ENCODE data around the gene HNRNPL.

DNA sequence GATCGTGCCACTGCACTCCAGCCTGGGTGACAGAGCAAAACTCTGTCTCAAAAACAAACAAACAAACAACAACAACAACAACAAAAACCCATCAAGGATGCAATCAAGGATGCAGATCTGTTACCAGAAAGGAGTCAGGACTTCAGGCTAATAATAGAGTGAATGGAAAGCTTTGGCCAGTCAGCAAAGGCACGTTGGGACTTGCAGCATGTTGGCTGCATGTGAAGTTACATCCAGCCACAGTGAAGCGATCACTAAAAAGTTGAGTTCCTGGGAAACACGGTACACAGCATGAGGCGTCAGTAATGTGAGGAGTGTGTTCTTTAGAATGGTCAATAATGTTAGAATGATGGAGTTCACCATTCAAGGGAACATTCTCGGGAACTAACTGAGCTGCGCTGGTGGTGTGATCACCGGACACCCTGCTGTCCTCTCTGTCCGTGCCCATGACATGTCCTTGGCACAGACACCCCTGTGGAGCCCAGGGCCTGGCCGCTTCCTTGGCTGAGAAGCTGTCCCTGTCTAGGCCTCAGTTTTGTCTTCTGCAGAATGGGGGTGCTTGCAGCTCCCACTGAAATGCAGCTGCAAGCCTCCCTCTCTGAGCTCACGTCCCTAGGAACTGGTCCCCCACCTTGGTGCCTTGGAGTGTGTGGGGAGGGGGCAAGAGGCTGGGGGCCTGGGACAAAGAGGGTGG is 63.1 kb downstream of the HNRNPL start:
- TF ChIP-seq GATA3 (IDR thresholded peaks at IDR 0.05; ENCODE audit: low read depth, low read length) (no peak), GATA2 (IDR thresholded peaks at IDR 0.05; ENCODE audit: low read depth, low read length) (no peak)
